ENCODE data around the gene ELOVL4.
A peak's percentile ranks its signal among the peaks of the same experiment; 100 is the strongest.

ELOVL4 gene

GRCh38 chr6:79947191-79948186, at the start of gene ELOVL4:
TSS of gene ELOVL4 (minus strand) at chr6:79947553. CDS start at chr6:79947279, 274 bp downstream.
- DNase-seq = peak; percentile 73

- DNase-seq = no peak
Measured at GRCh38 chr6:79993911-79994309, 46.6 kb upstream of the ELOVL4 start.

GRCh38 chr6:79993012-79993910, 45.9 kb upstream of the ELOVL4 start:
- no peak for DNase-seq

- no peak for DNase-seq
Measured at GRCh38 chr6:79989641-79990040, 42.3 kb upstream of the ELOVL4 start.

- DNase-seq = no peak
Measured at GRCh38 chr6:79985128-79985527, 37.8 kb upstream of the ELOVL4 start.

- DNase-seq = no peak
Measured at GRCh38 chr6:79984261-79984660, 36.9 kb upstream of the ELOVL4 start.

GRCh38 chr6:79981652-79982051, 34.3 kb upstream of the ELOVL4 start:
- no peak for DNase-seq

GRCh38 chr6:79971193-79971592, 23.8 kb upstream of the ELOVL4 start:
- DNase-seq = no peak

GRCh38 chr6:79969784-79970183, 22.4 kb upstream of the ELOVL4 start:
- no peak for DNase-seq

GRCh38 chr6:79967178-79967577, 19.8 kb upstream of the ELOVL4 start:
- DNase-seq = no peak

- DNase-seq = no peak
Measured at GRCh38 chr6:79964607-79965081, 17.3 kb upstream of the ELOVL4 start.

GRCh38 chr6:79954849-79955248, 7.5 kb upstream of the ELOVL4 start:
- no peak for DNase-seq

- peak; percentile 31 for DNase-seq
Measured at GRCh38 chr6:79949233-79949632, 1.9 kb upstream of the ELOVL4 start.

- peak; percentile 24 for DNase-seq
Measured at GRCh38 chr6:79946272-79947190, 822 bp downstream of the ELOVL4 start.

- no peak for DNase-seq
Measured at GRCh38 chr6:79943133-79943532, 4.2 kb downstream of the ELOVL4 start.

- no peak for DNase-seq
Measured at GRCh38 chr6:79941489-79942151, 5.7 kb downstream of the ELOVL4 start.

- no peak for DNase-seq
Measured at GRCh38 chr6:79928478-79928998, 18.8 kb downstream of the ELOVL4 start.

GRCh38 chr6:79927758-79928157, 19.6 kb downstream of the ELOVL4 start:
- no peak for DNase-seq

- DNase-seq = no peak
Measured at GRCh38 chr6:79923270-79923669, 24.1 kb downstream of the ELOVL4 start.

GRCh38 chr6:79922018-79922417, 25.3 kb downstream of the ELOVL4 start:
- DNase-seq = no peak

GRCh38 chr6:79913369-79913768, 34.0 kb downstream of the ELOVL4 start:
- no peak for DNase-seq
